Fibroblast of upper back skin (primary cell): Measurements from ENCODE around the gene CCNQ.
A peak's percentile ranks its signal among the peaks of the same experiment; 100 is the strongest.

Experiments
- DNase-seq: peaks from one replicate; pipeline ENCODE4 v3.0.0-alpha.2; 2013

CCNQ gene

GRCh38 chrX:153598541-153599191 is at the start of gene CCNQ:
CCNQ (minus strand) TSS chrX:153599139; CDS start chrX:153599073, 66 bp downstream.
- DNase-seq: no peak

GRCh38 chrX:153647461-153648357 is 48.8 kb upstream of the CCNQ start:
- no peak for DNase-seq

GRCh38 chrX:153646620-153647373 is 47.9 kb upstream of the CCNQ start, which contains the start of gene DUSP9:
DUSP9 (plus strand) TSS chrX:153647203; CDS start chrX:153647954, 751 bp downstream.
- DNase-seq: peak; percentile 5

GRCh38 chrX:153645921-153646488 is 47.1 kb upstream of the CCNQ start:
- no peak for DNase-seq

- DNase-seq: no peak
Measured at GRCh38 chrX:153645151-153645550, 46.2 kb upstream of the CCNQ start.

GRCh38 chrX:153644356-153645125 is 45.6 kb upstream of the CCNQ start:
- DNase-seq: no peak

GRCh38 chrX:153643431-153644351 is 44.8 kb upstream of the CCNQ start:
- DNase-seq: no peak

GRCh38 chrX:153642655-153643430 is 43.9 kb upstream of the CCNQ start:
- no peak for DNase-seq

- no peak for DNase-seq
Measured at GRCh38 chrX:153642051-153642654, 43.2 kb upstream of the CCNQ start.

GRCh38 chrX:153641627-153642026 is 42.7 kb upstream of the CCNQ start:
- no peak for DNase-seq

GRCh38 chrX:153640736-153641575 is 42.0 kb upstream of the CCNQ start:
- no peak for DNase-seq

- no peak for DNase-seq
Measured at GRCh38 chrX:153640045-153640686, 41.2 kb upstream of the CCNQ start.

GRCh38 chrX:153639177-153640044 is 40.5 kb upstream of the CCNQ start:
- DNase-seq: no peak

GRCh38 chrX:153638436-153639176 is 39.7 kb upstream of the CCNQ start:
- no peak for DNase-seq

- no peak for DNase-seq
Measured at GRCh38 chrX:153638041-153638371, 39.1 kb upstream of the CCNQ start.
